GM19395 (cell line): ENCODE results near the gene DGKD.
"Not testable (repeated sequence)": the region's sequence is repeated elsewhere in the genome, so short reads cannot be mapped to it uniquely, and the experiment has no call there.

ENCODE experiments used
- ATAC-seq: cut with Tn5 transposase; IDR thresholded peaks from one replicate; pipeline ENCODE4 v1.9.1; 2021; ENCODE audit warnings: mild to moderate bottlenecking, moderate library complexity; ENCODE audit not compliant: unreplicated experiment

DGKD gene

DNA sequence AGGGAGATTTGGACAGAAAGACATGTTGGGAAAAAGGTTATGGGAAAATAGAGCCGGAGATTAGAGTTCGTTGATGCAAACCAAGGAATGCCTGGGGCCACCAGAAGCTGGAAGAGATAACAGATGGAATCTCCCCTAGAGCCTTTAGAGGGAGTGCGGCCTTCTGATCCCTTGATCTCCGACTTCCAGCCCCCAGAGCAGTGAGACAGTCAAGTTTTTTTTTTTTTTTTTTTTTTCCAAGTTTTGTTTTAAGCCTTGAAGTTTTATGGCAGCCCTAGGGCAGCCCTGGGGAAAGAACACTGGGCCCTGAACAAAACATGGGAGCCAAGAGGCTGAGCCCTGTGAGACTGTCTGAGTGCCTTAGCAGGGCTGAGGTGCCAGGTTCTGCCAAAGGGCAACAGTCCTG lies 6.5 kb downstream of the DGKD start:
- ATAC-seq: no peak

DNA sequence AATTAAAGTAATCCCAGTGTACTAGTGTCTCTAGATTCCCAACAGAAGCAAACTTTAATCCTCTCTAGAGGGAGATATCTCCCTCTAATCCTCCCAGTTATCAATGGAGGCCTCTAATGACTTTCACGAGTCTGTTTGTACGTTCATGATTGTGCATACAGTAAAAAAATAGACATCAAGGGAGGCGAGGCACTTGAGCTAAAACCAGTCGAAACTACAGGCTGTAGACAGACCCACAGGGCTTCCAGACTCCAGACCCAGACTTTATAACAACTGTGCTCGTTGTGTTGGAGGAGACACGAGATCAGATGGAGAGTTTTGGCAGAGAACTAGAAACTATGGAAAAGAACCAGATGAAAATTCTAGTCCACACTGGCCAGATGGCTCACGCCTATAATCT lies 7.0 kb downstream of the DGKD start:
- no peak for ATAC-seq

DNA sequence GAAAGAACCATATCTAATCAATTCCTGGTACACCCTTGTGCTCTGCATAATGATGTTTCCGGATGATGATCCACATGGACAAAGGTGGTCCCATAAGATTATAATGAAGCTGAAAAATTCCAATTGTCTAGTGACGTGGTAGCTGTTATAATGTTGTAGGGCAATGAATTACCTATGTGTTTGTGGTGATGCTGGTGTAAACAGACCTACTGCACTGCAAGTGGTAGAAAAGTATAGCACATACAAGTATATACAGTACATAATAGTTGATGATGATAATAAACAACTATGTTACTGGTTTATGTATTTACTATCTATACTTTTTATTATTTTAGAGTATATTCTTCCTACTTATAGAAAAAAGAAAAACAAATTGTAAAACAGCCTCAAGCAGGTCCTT lies 8.4 kb downstream of the DGKD start:
- ATAC-seq: no peak

- ATAC-seq: no peak
Measured at GRCh38 chr2:233363744-233364235, 9.5 kb downstream of the DGKD start.

DNA sequence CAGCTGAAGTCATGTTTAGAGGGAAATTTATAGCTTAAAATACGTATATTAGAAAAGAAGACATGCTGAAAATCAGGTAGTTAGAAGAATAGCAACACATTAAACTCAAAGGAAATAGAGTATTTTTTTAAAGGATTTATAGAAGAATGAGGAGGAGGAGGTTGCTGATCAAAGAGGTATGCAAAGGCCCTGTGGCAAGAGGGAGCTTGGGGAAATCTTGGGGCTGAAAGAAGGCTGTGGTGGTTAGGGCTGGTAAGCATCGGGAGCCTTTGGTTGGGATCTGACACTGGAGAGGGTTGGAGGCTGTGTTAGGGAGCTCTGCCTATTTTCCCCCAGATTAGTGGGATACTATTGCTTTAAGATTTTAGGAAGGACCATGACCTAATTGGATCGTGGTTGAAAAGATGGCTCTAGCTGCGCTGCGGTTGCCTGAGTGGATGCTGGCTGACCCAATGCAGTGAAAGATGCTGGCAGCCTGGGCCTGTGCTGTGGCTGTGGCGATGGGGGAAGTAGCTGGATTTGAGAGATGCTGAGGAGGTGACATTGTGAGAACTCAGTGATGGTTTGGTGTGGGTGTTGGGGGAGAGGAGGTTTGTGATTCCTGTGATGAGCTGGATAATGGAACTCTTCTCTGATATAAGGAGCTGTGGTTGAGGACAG lies 11.7 kb downstream of the DGKD start:
- ATAC-seq: no peak

- no peak for ATAC-seq
Measured at GRCh38 chr2:233367586-233367985, 13.3 kb downstream of the DGKD start.

- ATAC-seq: no peak
Measured at GRCh38 chr2:233368756-233369155, 14.5 kb downstream of the DGKD start.

DNA sequence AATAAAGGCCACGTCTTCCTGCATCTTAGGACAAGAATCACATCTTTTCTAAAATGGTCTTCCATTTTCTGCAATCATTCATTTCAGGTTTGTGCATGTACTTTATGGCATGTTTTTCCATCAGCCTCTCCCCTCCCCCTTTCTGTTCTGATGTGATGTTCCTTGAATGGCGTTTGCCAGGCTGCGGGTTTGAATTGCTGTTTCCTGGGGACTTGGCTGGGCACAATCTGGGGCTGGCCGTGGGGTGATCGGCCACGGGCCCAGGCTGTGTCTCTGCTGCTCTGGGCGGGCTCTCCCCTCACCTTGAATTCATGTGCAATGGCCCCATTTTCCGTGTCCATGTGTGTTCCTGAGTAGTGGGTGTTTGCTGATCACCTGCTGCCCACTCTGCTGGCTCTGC lies 15.2 kb downstream of the DGKD start:
- no peak for ATAC-seq

DNA sequence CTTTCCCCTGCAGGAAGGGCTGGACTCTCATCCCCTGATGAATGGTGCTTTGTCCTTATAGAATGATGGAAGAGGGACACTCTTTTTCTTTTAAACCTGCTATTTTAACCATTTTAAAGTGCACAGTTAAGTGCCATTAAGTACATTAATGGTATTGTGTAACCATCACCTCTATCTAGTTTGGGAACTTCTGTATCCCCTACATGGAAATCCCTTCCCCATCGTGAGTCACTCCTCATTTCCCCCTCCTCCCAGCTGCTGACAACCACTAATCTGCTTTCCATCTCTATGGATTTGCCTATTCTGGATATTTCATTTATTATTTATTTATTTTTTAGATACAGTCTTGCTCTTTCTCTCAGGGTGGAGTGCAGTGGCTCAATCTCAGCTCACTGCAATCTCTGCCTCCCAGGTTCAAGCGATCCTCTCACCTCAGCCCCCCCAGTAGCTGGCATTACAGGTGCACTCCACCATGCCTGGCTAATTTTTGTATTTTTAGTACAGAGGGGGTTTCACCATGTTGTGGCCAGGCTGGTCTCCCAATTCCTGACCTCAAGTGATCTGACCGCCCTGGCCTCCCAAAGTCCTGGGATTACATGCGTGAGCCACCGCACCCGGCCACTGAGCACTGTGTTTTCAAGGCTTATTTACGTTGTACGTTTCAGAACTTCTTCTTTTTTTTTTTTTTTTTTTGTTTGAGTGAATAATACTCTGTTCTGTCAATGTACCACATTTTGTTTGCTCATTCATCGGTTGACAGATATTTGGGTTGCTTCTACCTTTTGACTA lies 15.8 kb downstream of the DGKD start:
- no peak for ATAC-seq

GRCh38 chr2:233371641-233372040 lies 17.3 kb downstream of the DGKD start:
- ATAC-seq: no peak

GRCh38 chr2:233372855-233373254 lies 18.6 kb downstream of the DGKD start:
- no peak for ATAC-seq

DNA sequence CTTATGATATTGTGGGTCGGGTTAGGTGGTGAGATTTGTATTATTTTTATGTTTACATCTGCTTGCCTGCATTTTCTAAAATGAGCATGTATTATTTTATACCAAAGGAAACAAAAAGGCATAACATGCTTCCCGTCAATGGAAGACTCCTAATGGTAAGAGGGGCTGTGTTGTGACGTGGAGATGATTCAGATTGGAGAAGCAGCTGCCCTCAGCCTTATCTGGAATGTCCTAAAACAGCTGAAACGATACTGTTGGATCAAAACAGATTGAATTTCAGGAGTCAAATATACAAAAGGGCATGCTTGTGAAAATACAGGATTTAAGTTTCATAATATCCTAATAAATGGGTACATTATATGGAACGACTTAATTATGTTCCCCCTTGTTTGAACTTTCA lies 19.0 kb downstream of the DGKD start:
- no peak for ATAC-seq

GRCh38 chr2:233374776-233375175 lies 20.5 kb downstream of the DGKD start:
- ATAC-seq: not testable (repeated sequence)

GRCh38 chr2:233375490-233376314 lies 21.4 kb downstream of the DGKD start:
- ATAC-seq: peak; percentile 50

DNA sequence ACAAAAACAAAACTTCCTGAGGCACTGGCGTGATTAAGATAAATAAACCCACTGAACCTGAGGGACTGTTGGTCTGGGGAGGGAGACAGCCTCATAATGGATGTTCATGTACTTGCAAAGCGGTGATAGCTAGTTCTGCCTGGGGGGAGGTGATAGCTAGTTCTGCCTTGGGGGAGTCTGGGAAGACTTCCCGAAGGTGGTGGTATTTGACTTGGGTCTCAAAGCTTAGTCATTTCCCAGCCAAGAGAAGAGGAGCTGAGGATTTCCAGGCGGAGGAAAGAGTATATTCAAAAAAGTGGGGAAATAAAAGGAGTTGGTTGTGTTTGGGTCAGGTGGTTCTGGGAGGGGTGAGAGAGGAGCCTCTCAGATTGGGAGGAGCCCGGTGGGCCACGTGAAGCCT lies 24.7 kb downstream of the DGKD start:
- no peak for ATAC-seq

- ATAC-seq: no peak
Measured at GRCh38 chr2:233379441-233379840, 25.1 kb downstream of the DGKD start.

DNA sequence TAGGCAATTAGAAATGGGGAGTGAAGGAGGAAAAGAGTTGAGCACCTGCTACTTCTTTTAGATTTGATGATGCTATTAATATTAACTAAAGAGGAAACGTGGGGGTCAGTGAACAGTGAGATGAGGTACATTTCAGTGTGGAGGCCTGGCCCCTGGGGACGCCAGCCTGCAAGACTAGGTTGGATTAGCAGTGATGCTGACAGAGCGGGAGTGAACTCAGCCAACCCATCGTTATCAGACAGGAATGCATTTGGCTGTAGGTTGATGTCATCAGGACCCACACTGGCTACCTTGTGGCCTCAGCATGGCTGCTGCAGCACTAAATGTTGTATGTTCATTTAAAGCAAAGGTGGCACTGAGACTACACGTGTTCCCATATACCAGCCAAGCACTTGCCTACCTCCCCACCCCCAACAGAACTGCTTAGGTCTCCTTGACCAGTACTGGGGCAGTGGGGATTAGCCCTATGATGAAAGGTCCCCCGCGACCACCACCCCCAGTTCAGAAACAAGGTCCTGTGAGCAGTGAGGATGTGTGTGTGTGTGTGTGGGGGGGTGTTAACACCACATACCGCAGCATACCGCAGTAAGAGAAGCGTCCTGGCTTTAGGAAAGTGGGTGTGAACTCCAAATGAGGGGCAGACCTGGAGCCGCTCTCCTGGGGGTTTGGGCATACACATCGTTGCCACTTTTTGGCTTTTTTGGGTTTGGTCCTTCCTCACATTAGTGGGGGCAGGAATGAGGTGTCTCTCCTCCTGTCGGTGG lies 26.0 kb downstream of the DGKD start:
- no peak for ATAC-seq

DNA sequence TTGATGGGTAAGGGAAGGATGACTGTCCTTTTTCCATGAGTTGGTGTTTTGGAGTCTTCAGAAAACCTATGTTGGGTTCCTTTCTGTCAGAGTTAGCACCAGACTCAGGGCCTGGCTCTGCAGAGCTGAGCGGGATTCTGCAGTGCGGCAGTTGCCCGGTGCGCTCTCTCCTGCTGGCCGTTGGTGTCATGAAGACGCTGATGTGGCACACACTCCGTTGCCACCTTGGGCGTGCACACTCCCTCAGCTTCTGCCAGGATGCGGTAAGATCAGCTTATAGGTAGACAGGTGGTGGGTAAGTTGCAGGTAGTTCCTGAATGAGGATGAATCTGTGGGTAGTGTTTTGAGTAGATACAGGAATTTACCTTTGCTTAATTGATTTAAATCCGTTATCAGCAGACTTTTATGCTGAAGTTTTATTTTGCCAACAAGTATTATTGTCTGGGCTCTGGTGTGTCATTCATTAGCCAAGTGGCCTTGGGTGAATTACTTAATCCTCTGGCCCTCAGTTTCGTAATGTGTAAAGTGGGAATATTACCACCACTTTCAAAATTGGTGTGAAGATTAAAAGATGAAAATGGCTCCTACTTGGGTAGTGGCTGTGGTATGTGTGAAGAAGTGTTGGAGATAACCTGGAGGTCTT lies 26.8 kb downstream of the DGKD start:
- no peak for ATAC-seq

GRCh38 chr2:233381638-233381995 lies 27.3 kb downstream of the DGKD start:
- no peak for ATAC-seq

- ATAC-seq: no peak
Measured at GRCh38 chr2:233384015-233384414, 29.7 kb downstream of the DGKD start.
